Measurements from ENCODE around the gene TEKT3.

GRCh38 chr17:15278380-15278779 is 63.0 kb downstream of the TEKT3 start:
- no peak for TF ChIP-seq CTCF (IDR thresholded peaks at IDR 0.05)
- no peak for TF ChIP-seq POLR2A (IDR thresholded peaks at IDR 0.05)
- TF ChIP-seq POLR2AphosphoS5 (IDR thresholded peaks at IDR 0.05) = no peak
